H1 (cell line): Measurements from ENCODE around the gene PGM1. TPM values are rescaled to one million over a fixed set of nuclear protein-coding genes. Genes with fewer than 3 reads are reported as not detected.

Experiments used
- CTCF ChIA-PET: fragments of 300-600 bp; sonication (Branson Sonifier 250); formaldehyde crosslinking; loops from one replicate; lab custom pipeline; 2021; ENCODE audit not compliant: partially characterized antibody; lab: Charles Lee
- POLR2A ChIA-PET: fragments of 300-600 bp; sonication (Branson Sonifier 250); formaldehyde crosslinking; loops from one replicate; lab custom pipeline; 2021; ENCODE audit warnings: inconsistent platforms; ENCODE audit not compliant: partially characterized antibody; lab: Charles Lee
- DNase-seq, 2 experiments: peaks; one replicate each; pipeline versions ENCODE4 v3.0.0 to v3.0.0-alpha.2; 2010 to 2022; ENCODE audit warnings: low spot score in 2 of 2, low read depth in 1 of 2, mixed read lengths in 1 of 2
- FAIRE-seq: peaks from 2 replicates; lab custom pipeline; 2011; peaks lifted over from hg19 to GRCh38; lab: Jason Lieb, UNC
- H2AFZ ChIP-seq: 2 replicates; pipeline ENCODE4 v1.8.1; 2012; ENCODE audit warnings: low read length, inconsistent platforms
- H2AK5ac ChIP-seq: 2 replicates; pipeline ENCODE4 v1.6.1; 2013; ENCODE audit warnings: low read depth, low read length
- H2BK120ac ChIP-seq: replicated peaks from 2 replicates; pipeline ENCODE3; 2013; ENCODE audit warnings: low read depth, low read length, inconsistent platforms
- H2BK12ac ChIP-seq: 2 replicates; pipeline ENCODE4 v1.6.1; 2013; ENCODE audit warnings: low read depth, low read length
- H2BK15ac ChIP-seq: 2 replicates; pipeline ENCODE4 v1.6.1; 2013; ENCODE audit warnings: low read length
- H2BK20ac ChIP-seq: 2 replicates; pipeline ENCODE4 v1.6.1; 2013; ENCODE audit warnings: low read length
- H2BK5ac ChIP-seq: 2 replicates; pipeline ENCODE4 v1.6.1; 2013; ENCODE audit warnings: low read depth, low read length
- H3K14ac ChIP-seq: 2 replicates; pipeline ENCODE4 v1.6.1; 2013; ENCODE audit warnings: inconsistent platforms; ENCODE audit not compliant: insufficient read length
- H3K18ac ChIP-seq: 2 replicates; pipeline ENCODE4 v1.6.1; 2013; ENCODE audit warnings: low read length; ENCODE audit errors: extremely low read depth
- H3K23ac ChIP-seq: 2 replicates; pipeline ENCODE4 v1.6.1; 2013; ENCODE audit warnings: inconsistent platforms; ENCODE audit not compliant: insufficient read length
- H3K23me2 ChIP-seq: 2 replicates; pipeline ENCODE4 v1.6.1; 2013; ENCODE audit warnings: low read depth, low read length
- H3K27ac ChIP-seq: 2 replicates; pipeline ENCODE4 v1.6.1; 2011; ENCODE audit warnings: low read depth, low read length, inconsistent platforms
- H3K27me3 ChIP-seq, 4 experiments: replicated peaks in 1 of 4; 1 replicate in 1 of 4; 2 replicates in 3 of 4; pipeline versions ENCODE4 v1.6.1 to v1.8.1; 2011 to 2013; ENCODE audit warnings: low read length in 3 of 4, mild to moderate bottlenecking in 3 of 4, inconsistent platforms in 2 of 4, mixed read lengths in 2 of 4, moderate library complexity in 1 of 4; ENCODE audit not compliant: control insufficient read depth in 3 of 4, insufficient read depth in 3 of 4; ENCODE audit errors: extremely low read depth in 1 of 4
- H3K36me3 ChIP-seq, 4 experiments: 2 replicates each; pipeline versions ENCODE4 v1.6.1 to v1.8.1; 2011 to 2013; ENCODE audit warnings: mild to moderate bottlenecking in 4 of 4, low read length in 3 of 4, moderate library complexity in 2 of 4, control low read depth in 1 of 4, inconsistent platforms in 1 of 4; ENCODE audit not compliant: insufficient read depth in 4 of 4, control insufficient read depth in 2 of 4
- H3K4ac ChIP-seq: replicated peaks from 2 replicates; pipeline ENCODE3; 2013; ENCODE audit warnings: low read length, low read depth, mixed read lengths, inconsistent platforms; ENCODE audit not compliant: insufficient read length
- H3K4me1 ChIP-seq, 4 experiments: replicated peaks in 1 of 4; 1 replicate in 1 of 4; 2 replicates in 3 of 4; pipeline versions ENCODE4 v1.6.1 to v1.8.1; 2011 to 2013; ENCODE audit warnings: low read length in 3 of 4, inconsistent platforms in 2 of 4, mixed read lengths in 1 of 4; ENCODE audit not compliant: insufficient read depth in 4 of 4, control insufficient read depth in 3 of 4
- H3K4me2 ChIP-seq, 2 experiments: 2 replicates each; pipeline versions ENCODE4 v1.6.1 to v1.8.1; 2011 to 2013; ENCODE audit warnings: low read depth in 2 of 2, low read length in 2 of 2, control low read depth in 1 of 2, inconsistent platforms in 1 of 2, mild to moderate bottlenecking in 1 of 2; ENCODE audit not compliant: insufficient read depth in 1 of 2
- H3K4me3 ChIP-seq, 4 experiments: fragments of 200-600, 300-600 bp in 1 of 4; sonication (generic), shearing (Covaris generic), sonication (Bioruptor Twin) in 1 of 4; 2 replicates each; pipeline versions ENCODE4 v1.5.1 to v1.8.1; 2011 to 2016; ENCODE audit warnings: low read length in 4 of 4, low read depth in 3 of 4, control low read depth in 2 of 4, inconsistent platforms in 2 of 4, mild to moderate bottlenecking in 2 of 4, mixed read lengths in 1 of 4, moderate library complexity in 1 of 4; ENCODE audit not compliant: insufficient read depth in 2 of 4; ENCODE audit errors: extremely low read depth in 1 of 4
- H3K56ac ChIP-seq: replicated peaks from 2 replicates; pipeline ENCODE3; 2013; ENCODE audit warnings: low read depth, mild to moderate bottlenecking, mixed read lengths, low read length, inconsistent platforms; ENCODE audit not compliant: insufficient read length
- H3K79me1 ChIP-seq: 2 replicates; pipeline ENCODE4 v1.6.1; 2013; ENCODE audit warnings: low read depth, low read length, control low read depth
- H3K79me2 ChIP-seq, 2 experiments: 2 replicates each; pipeline versions ENCODE4 v1.6.1 to v1.8.1; 2012 to 2013; ENCODE audit warnings: low read length in 2 of 2, mild to moderate bottlenecking in 2 of 2, inconsistent platforms in 1 of 2; ENCODE audit not compliant: insufficient read depth in 2 of 2, control insufficient read depth in 1 of 2
- H3K9ac ChIP-seq, 4 experiments: replicated peaks in 1 of 4; 1 replicate in 1 of 4; 2 replicates in 3 of 4; pipeline versions ENCODE4 v1.6.1 to v1.8.1; 2011 to 2013; ENCODE audit warnings: low read depth in 3 of 4, low read length in 3 of 4, control low read depth in 2 of 4, mild to moderate bottlenecking in 2 of 4, moderate library complexity in 2 of 4, inconsistent platforms in 1 of 4; ENCODE audit errors: extremely low read depth in 1 of 4
- H3K9me3 ChIP-seq, 2 experiments: 2 replicates each; pipeline versions ENCODE4 v1.6.1 to v1.8.1; 2012 to 2013; ENCODE audit warnings: mild to moderate bottlenecking in 2 of 2, moderate library complexity in 2 of 2, control low read depth in 1 of 2, inconsistent platforms in 1 of 2, low read depth in 1 of 2, low read length in 1 of 2, mixed read lengths in 1 of 2; ENCODE audit not compliant: insufficient read depth in 2 of 2
- H4K20me1 ChIP-seq, 2 experiments: replicated peaks in 1 of 2; 2 replicates each; pipeline versions ENCODE3 to v1.8.1; 2011 to 2013; ENCODE audit warnings: inconsistent platforms in 2 of 2, low read length in 2 of 2, mild to moderate bottlenecking in 1 of 2; ENCODE audit not compliant: insufficient read depth in 2 of 2, control insufficient read depth in 1 of 2
- H4K5ac ChIP-seq: 2 replicates; pipeline ENCODE4 v1.6.1; 2013; ENCODE audit warnings: low read length, low read depth, mixed read lengths, inconsistent platforms; ENCODE audit not compliant: insufficient read length
- H4K8ac ChIP-seq: 2 replicates; pipeline ENCODE4 v1.8.0; 2013; ENCODE audit warnings: mild to moderate bottlenecking, moderate library complexity, low read length, inconsistent platforms; ENCODE audit not compliant: insufficient read depth; ENCODE audit errors: extremely low read depth
- H4K91ac ChIP-seq: replicated peaks from 2 replicates; pipeline ENCODE3; 2013; ENCODE audit warnings: low read length, mixed read lengths, inconsistent platforms; ENCODE audit not compliant: insufficient read length
- CBX8 ChIP-seq: fragments of 300-800, 300-1000 bp; sonication (generic); IDR thresholded peaks from 2 replicates; pipeline ENCODE4 v1.7.1; 2016; ENCODE audit warnings: low read depth, low read length, borderline replicate concordance
- SP4 ChIP-seq: IDR thresholded peaks from 2 replicates; pipeline ENCODE4 v1.6.1; 2012; ENCODE audit warnings: low read length, inconsistent platforms
- WGBS, 2 experiments: shearing (Covaris generic) in 1 of 2; methylation state at CpG; one replicate each; pipeline versions ENCODE4 v1.1.6 to v1.1.7; 2013 to 2015; ENCODE audit warnings: low lambda C conversion rate in 2 of 2, mixed read lengths in 2 of 2, inconsistent platforms in 1 of 2, low coverage in 1 of 2, missing lambda C conversion rate in 1 of 2; ENCODE audit not compliant: insufficient replicate concordance in 2 of 2, insufficient coverage in 1 of 2, insufficient read length in 1 of 2; ENCODE audit errors: extremely low coverage in 1 of 2, missing lambda C conversion rate in 1 of 2; 5-methylcytosine and 5-hydroxymethylcytosine counted together
- polyA plus RNA-seq, 7 experiments: library from polyadenylated mRNA; depleted of rRNA in 3 of 7; stranded (reverse) in 5 of 7; unstranded in 2 of 7; fragments of >200 nt in 5 of 7; fragments of 200-250 nt in 2 of 7; gene quantifications; 1 replicate in 5 of 7; 2 replicates in 1 of 7; 4 replicates in 1 of 7; pipeline versions ENCODE4 v1.2.1 to v1.2.3, GENCODE V29; 2011 to 2013; ENCODE audit warnings: missing spikeins in 2 of 7, mixed read lengths in 2 of 7
- total RNA-seq: library from RNA; stranded (reverse); fragmentation: NEBNext Ultra II Directional; extraction: Animal tissue kit (Norgen Biotek cat#: 25700); gene quantifications from 2 replicates; pipeline ENCODE4 v1.2.1, GENCODE V29; 2021

PGM1 gene
- total and polyA plus RNA-seq, 2 of the 8 experiments (the other 6 are each of a cell fraction or from before 2014, with no cell fraction given), result 33.0 to 65.4 TPM

DNA sequence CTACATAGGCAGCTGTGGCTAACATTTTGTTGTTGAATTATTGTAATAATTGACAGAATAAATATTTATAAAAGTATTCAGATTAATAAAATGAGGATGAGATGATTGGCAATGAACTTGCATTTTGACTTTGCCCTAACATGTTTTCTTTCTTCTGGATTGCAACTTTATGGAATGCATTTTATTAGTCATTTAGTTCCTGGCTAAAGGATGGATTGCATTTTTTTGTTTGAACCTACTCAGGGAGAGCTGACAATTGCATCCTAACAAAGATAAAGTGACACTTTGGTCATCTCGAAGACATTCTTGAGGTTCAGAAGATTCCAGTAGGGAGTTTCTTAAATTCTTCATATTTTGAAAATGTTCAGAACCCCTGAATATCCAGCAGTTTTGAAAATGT is 37.5 kb downstream of the PGM1 start:
- peaks cover 2 to 26% (median 4%) of the 10 kb centered on the region in 4 experiments; a peak in 6 of 8 replicates for H3K36me3 ChIP-seq
- H3K79me2 ChIP-seq, result no peaks in the 10 kb centered on the region
- peaks cover 0 to 1% of the 10 kb centered on the region in 2 experiments for H4K20me1 ChIP-seq
- H3K4me3 ChIP-seq, result no peak overlapping the region
- no peak for FAIRE-seq
- H2BK20ac ChIP-seq, result no peak overlapping the region
- H2BK15ac ChIP-seq, result no peak overlapping the region
- H2AK5ac ChIP-seq, result no peak overlapping the region
- H2BK12ac ChIP-seq, result no peak overlapping the region
- no peak overlapping the region for H3K9ac ChIP-seq
- ChIA-PET POLR2A (no interaction called here), CTCF (interaction anchor here (0.8 to 1.7 kb wide), 3 partner anchors 14 to 624 kb away, joined by 3 to 4 read pairs (median 3); no protein-coding TSS in a partner anchor)
- no peaks in the 10 kb centered on the region for H3K9me3 ChIP-seq
- H3K27me3 ChIP-seq, result no peaks in the 10 kb centered on the region
- no peak overlapping the region for H3K23ac ChIP-seq
- H3K56ac ChIP-seq, result no peak overlapping the region
- no peak overlapping the region for H2AFZ ChIP-seq
- H3K27ac ChIP-seq, result no peak overlapping the region
- H2BK120ac ChIP-seq, result no peak overlapping the region
- no peak overlapping the region for H4K8ac ChIP-seq
- 0 out of 2 replicates have a peak, but pooled peaks cover 2% of the 10 kb centered on the region for H3K23me2 ChIP-seq
- no peak overlapping the region for H4K5ac ChIP-seq
- WGBS, 2 experiments, result 60% methylated on average over 1 of the region's 1 CpG; no CpG with 5 or more reads in 1 of the 2 experiments
- H3K18ac ChIP-seq, result no peak overlapping the region
- no peaks in the 10 kb centered on the region for H3K79me1 ChIP-seq
- no peak overlapping the region for H3K14ac ChIP-seq
- H2BK5ac ChIP-seq, result no peak overlapping the region
- no peak for DNase-seq
- H3K4ac ChIP-seq, result no peak overlapping the region
- H3K4me2 ChIP-seq, result no peak overlapping the region
- no peaks in the 10 kb centered on the region for H3K4me1 ChIP-seq
- H4K91ac ChIP-seq, result no peak overlapping the region
- no peak for TF ChIP-seq CBX8
- TF ChIP-seq SP4, result no peak
